T-helper 1 cell treated with Interleukin-12 subunit alpha and Interleukin-12 subunit beta and Interleukin-4 antibody, amounts not matched to agents 30 μg/mL and 1 μg/mL, for 36 hours (primary cell): Measurements from ENCODE around the gene CHD5.

Source experiments
- H3K27ac Mint-ChIP-seq: one replicate; pipeline ENCODE4 v1.8.0; 2021; ENCODE audit warnings: mild to moderate bottlenecking, mixed read lengths
- H3K27me3 Mint-ChIP-seq: one replicate; pipeline ENCODE4 v1.8.0; 2021; ENCODE audit warnings: low read depth, mixed read lengths
- H3K36me3 Mint-ChIP-seq: one replicate; pipeline ENCODE4 v1.8.0; 2021; ENCODE audit warnings: low read depth, mixed read lengths
- H3K4me1 Mint-ChIP-seq: one replicate; pipeline ENCODE4 v1.8.0; 2021; ENCODE audit warnings: low read depth, mixed read lengths
- H3K4me3 Mint-ChIP-seq: one replicate; pipeline ENCODE4 v1.8.0; 2021; ENCODE audit warnings: mild to moderate bottlenecking, moderate library complexity, mixed read lengths
- H3K9me3 Mint-ChIP-seq: one replicate; pipeline ENCODE4 v1.8.0; 2021; ENCODE audit warnings: mixed read lengths

The CHD5 gene

DNA sequence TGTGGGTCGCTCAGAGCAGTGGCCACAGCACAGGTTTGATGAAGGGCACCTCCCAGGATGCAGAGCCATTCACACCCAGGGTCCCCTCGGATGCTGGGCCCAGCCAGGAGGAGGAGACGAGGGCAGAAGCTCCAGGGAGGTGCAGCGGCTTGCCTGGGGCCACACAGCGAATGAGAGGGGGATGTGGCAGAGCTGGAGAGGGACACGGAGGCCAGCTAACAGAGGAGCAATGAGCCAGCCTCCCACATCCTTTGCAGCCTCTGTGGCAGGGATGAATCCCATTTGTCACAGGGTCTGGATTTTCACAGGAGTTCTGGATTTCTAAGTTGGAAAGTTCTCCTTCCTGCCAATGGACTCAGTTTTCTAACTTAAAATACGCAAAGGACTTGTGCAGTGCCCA, 35.9 kb downstream of the CHD5 start:
- Mint-ChIP-seq H3K27me3 (no peaks in the 10 kb centered on the region), H3K9me3 (no peaks in the 10 kb centered on the region), H3K4me1 (peaks cover 4% of the 10 kb centered on the region), H3K27ac (no peak overlapping the region), H3K36me3 (no peaks in the 10 kb centered on the region), H3K4me3 (no peak overlapping the region)

- no peak overlapping the region for H3K4me3 Mint-ChIP-seq
- no peaks in the 10 kb centered on the region for H3K36me3 Mint-ChIP-seq
- H3K9me3 Mint-ChIP-seq = no peaks in the 10 kb centered on the region
- H3K27me3 Mint-ChIP-seq = no peaks in the 10 kb centered on the region
- no peak overlapping the region for H3K27ac Mint-ChIP-seq
- peaks cover 3% of the 10 kb centered on the region for H3K4me1 Mint-ChIP-seq
These were observed 36.7 kb downstream of the CHD5 start for GRCh38 chr1:6143395-6143794.

- Mint-ChIP-seq H3K27ac (no peak overlapping the region), H3K4me1 (peaks cover 3% of the 10 kb centered on the region), H3K9me3 (no peaks in the 10 kb centered on the region), H3K36me3 (no peaks in the 10 kb centered on the region), H3K27me3 (no peaks in the 10 kb centered on the region), H3K4me3 (no peak overlapping the region)
These were observed 37.4 kb downstream of the CHD5 start for GRCh38 chr1:6142734-6143133.

DNA sequence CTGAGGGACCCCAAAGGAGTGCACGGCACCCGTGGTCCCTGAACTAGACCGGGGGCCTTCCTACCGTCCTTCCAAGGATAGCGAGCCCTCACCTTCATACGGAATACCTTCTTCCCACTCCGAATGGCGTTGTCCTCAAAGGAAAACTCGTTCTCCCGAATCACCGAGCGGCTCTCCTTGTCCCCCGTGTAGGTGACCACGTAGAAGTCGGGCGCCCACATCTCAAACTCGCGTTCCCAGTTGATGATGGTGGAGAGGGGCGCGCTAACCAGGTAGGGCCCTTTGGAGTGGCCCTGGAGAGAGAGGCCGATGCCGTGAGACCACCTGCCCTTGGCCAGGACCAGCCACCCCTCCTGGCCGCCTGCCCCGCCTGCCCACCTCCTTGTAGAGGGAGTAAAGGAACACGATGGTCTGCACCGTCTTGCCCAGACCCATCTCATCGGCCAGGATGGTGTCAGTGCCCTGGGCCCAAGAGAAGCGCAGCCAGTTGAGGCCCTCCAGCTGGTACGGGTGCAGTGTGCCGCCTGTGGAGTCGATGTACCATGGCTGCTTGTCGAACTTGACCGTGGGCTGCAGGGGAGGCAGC, 38.0 kb downstream of the CHD5 start:
- no peaks in the 10 kb centered on the region for H3K36me3 Mint-ChIP-seq
- peaks cover 3% of the 10 kb centered on the region for H3K4me1 Mint-ChIP-seq
- no peaks in the 10 kb centered on the region for H3K9me3 Mint-ChIP-seq
- H3K27ac Mint-ChIP-seq = no peak overlapping the region
- no peaks in the 10 kb centered on the region for H3K27me3 Mint-ChIP-seq
- no peak overlapping the region for H3K4me3 Mint-ChIP-seq

GRCh38 chr1:6141592-6141991, 38.5 kb downstream of the CHD5 start:
- H3K9me3 Mint-ChIP-seq = no peaks in the 10 kb centered on the region
- H3K4me1 Mint-ChIP-seq = peaks cover 3% of the 10 kb centered on the region
- H3K36me3 Mint-ChIP-seq = no peaks in the 10 kb centered on the region
- no peak overlapping the region for H3K4me3 Mint-ChIP-seq
- no peaks in the 10 kb centered on the region for H3K27me3 Mint-ChIP-seq
- H3K27ac Mint-ChIP-seq = no peak overlapping the region

DNA sequence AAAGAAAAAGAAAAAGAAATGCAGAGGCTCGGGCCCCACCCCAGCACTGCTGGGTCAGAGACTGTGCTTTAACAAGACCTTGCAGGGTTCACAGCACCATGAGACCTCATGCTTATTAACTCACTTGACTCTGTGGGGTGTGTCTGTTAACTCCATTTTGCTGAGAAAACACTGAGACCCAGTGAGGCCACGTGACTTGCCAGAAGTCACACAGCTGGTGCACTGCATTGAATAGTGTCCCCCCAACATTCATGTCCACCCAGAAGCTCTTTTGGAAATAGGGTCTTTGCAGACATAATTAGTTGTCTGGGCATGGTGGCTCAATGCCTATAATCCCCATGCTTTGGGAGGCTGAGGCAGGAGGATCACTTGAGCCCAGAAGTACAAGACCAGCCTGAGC, 39.7 kb downstream of the CHD5 start:
- H3K27ac Mint-ChIP-seq = no peak overlapping the region
- no peak overlapping the region for H3K4me3 Mint-ChIP-seq
- no peaks in the 10 kb centered on the region for H3K9me3 Mint-ChIP-seq
- H3K4me1 Mint-ChIP-seq = peaks cover 3% of the 10 kb centered on the region
- H3K27me3 Mint-ChIP-seq = no peaks in the 10 kb centered on the region
- no peaks in the 10 kb centered on the region for H3K36me3 Mint-ChIP-seq

GRCh38 chr1:6137758-6138157, 42.4 kb downstream of the CHD5 start:
- no peaks in the 10 kb centered on the region for H3K27me3 Mint-ChIP-seq
- H3K4me1 Mint-ChIP-seq = peaks cover 3% of the 10 kb centered on the region
- H3K36me3 Mint-ChIP-seq = no peaks in the 10 kb centered on the region
- no peaks in the 10 kb centered on the region for H3K9me3 Mint-ChIP-seq
- H3K4me3 Mint-ChIP-seq = no peak overlapping the region
- no peak overlapping the region for H3K27ac Mint-ChIP-seq

DNA sequence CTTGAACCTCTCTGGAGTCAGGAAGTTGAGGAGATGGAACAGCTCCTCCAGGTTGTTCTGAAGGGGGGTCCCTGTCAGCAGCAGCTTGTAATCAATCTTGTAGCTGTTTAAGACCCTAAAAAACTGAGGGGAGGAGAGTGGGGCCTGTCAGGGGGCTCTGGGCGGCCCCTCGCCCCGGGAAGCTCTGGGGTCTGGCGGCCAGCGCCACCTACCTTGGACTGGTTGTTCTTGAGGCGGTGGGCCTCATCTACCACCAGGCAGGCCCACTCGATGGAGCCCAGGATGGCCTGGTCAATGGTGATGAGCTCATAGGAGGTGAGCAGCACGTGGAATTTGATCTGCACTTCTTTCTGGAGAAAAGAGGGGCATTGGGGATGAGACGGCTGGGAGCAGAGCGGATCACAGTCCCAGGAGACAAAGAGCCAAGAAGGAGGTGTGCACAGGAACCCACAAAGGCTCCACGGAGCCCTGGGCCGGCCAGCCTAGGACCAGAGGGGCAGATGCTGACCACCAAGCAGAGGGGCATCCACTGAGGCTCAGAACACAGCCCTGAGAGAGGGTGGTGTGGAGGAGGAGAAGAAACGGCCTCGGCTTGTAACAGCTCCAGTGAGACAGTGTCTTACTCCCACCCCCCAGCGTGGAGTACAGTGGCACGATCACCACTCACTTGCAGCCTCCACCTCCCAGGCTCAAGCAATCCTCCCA, 43.5 kb downstream of the CHD5 start:
- H3K27ac Mint-ChIP-seq = no peak overlapping the region
- no peak overlapping the region for H3K4me3 Mint-ChIP-seq
- H3K27me3 Mint-ChIP-seq = peaks cover 3% of the 10 kb centered on the region
- H3K36me3 Mint-ChIP-seq = no peaks in the 10 kb centered on the region
- H3K9me3 Mint-ChIP-seq = peaks cover 6% of the 10 kb centered on the region
- peaks cover 1% of the 10 kb centered on the region for H3K4me1 Mint-ChIP-seq

DNA sequence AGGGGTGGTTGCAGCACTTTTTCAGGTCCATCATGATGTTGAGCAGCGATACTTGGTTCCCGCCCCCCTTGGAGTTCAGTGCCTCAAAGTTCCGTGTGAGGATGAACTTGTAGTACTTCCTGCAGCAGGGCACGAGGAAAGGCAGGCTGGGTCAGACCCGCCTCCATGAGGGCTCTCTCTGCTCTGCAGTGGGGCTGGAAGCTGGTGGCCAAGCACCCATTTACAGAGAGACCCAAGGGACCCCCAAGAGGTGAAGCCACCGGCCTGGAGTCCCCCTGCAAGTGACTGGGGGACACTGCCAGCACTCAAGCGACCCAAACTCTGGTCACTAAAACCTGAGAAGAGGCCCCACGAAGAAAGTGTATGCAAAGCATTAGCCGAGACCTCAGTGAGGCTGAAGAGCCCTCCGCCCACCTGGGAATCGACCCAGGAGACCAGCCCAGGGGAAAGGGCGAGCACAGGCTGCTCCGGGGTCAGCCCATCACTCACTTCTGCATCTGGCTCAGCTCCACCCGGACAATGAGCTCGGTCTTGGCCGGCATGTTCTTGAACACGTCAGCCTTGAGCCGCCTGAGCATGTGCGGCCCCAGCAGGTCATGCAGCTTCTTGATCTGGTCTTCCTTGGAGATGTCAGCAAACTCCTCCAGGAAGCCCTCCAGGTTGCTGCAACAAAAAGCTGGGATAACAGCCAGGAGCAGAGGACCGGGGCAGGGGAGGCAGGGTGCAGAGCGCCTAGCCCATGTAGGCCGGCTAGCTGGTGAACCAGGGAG, 45.2 kb downstream of the CHD5 start:
- Mint-ChIP-seq H3K4me1 (peaks cover 1% of the 10 kb centered on the region), H3K27ac (no peak overlapping the region), H3K4me3 (no peak overlapping the region), H3K27me3 (peaks cover 3% of the 10 kb centered on the region), H3K36me3 (no peaks in the 10 kb centered on the region), H3K9me3 (peaks cover 6% of the 10 kb centered on the region)

DNA sequence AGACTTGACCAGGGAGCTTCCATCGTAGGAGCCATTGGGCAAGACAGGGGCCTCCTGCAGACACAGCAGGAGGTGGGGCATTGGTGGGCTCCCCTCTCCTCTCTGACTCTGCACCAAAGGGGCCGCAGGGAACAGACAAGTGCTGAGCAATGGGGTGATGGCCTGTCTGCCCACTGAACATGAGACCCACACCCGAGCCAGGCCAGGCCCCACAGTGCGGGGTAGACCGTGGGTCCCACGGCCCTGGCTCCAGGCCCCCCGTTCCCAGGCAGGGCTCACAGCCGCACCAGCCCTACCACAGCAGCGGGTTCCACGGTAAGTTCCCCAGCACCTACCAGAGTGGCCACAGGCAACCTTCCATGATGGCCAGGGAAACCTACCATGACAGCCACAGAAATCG, 45.9 kb downstream of the CHD5 start:
- H3K4me1 Mint-ChIP-seq = peaks cover 1% of the 10 kb centered on the region
- H3K9me3 Mint-ChIP-seq = peaks cover 6% of the 10 kb centered on the region
- no peak overlapping the region for H3K27ac Mint-ChIP-seq
- H3K4me3 Mint-ChIP-seq = no peak overlapping the region
- no peaks in the 10 kb centered on the region for H3K36me3 Mint-ChIP-seq
- peaks cover 3% of the 10 kb centered on the region for H3K27me3 Mint-ChIP-seq

GRCh38 chr1:6133146-6133895, 46.8 kb downstream of the CHD5 start:
- Mint-ChIP-seq H3K27ac (no peak overlapping the region), H3K4me3 (no peak overlapping the region), H3K4me1 (peaks cover under 1% of the 10 kb centered on the region), H3K27me3 (peaks cover 3% of the 10 kb centered on the region), H3K9me3 (peaks cover 6% of the 10 kb centered on the region), H3K36me3 (no peaks in the 10 kb centered on the region)

DNA sequence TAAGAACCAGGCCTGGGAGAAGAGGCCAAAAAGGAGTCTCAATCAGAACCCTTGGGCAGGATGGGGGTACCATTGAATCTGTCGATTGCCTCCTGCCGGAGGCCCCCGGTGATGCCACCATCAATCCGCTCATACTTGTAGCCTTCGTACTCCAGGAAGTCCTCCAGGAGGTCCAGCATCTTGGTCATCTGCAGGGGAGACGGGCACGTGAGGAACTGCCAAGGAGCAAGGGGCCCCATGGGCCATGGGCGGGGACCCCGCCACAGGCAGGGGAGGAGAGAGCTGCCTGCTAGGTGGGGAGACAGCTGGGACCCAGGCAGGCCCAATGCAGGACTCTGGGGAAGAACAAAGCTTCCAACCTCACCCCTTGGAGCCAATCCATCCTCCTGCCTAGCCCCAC, 48.6 kb downstream of the CHD5 start:
- Mint-ChIP-seq H3K36me3 (no peaks in the 10 kb centered on the region), H3K4me3 (no peak overlapping the region), H3K27ac (no peak overlapping the region), H3K4me1 (peaks cover 3% of the 10 kb centered on the region), H3K27me3 (peaks cover 3% of the 10 kb centered on the region), H3K9me3 (peaks cover 6% of the 10 kb centered on the region)

GRCh38 chr1:6130596-6130995, 49.5 kb downstream of the CHD5 start:
- Mint-ChIP-seq H3K36me3 (no peaks in the 10 kb centered on the region), H3K9me3 (peaks cover 6% of the 10 kb centered on the region), H3K4me1 (peaks cover 3% of the 10 kb centered on the region), H3K4me3 (no peak overlapping the region), H3K27ac (no peak overlapping the region), H3K27me3 (peaks cover 3% of the 10 kb centered on the region)

DNA sequence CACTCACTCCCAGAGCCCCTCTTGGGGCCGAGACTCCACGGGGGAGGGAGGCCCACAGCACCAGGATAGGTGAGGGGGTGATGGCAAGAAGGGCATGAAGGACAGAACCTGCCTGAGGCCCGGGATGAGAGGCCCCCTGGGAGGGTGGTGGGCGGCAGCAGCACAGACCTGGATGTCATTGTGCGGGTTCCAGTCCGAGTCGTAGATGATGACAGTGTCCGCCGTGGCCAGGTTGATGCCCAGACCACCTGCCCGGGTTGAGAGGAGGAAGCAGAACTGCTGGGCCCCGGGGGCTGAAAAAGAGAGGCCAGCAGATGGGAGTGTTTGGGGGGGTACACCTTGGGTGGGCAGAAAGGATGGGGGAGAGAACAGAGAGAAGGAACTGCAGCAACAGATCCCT, 50.1 kb downstream of the CHD5 start:
- no peak overlapping the region for H3K27ac Mint-ChIP-seq
- H3K4me3 Mint-ChIP-seq = no peak overlapping the region
- H3K36me3 Mint-ChIP-seq = no peaks in the 10 kb centered on the region
- peaks cover 3% of the 10 kb centered on the region for H3K4me1 Mint-ChIP-seq
- peaks cover 6% of the 10 kb centered on the region for H3K9me3 Mint-ChIP-seq
- peaks cover 3% of the 10 kb centered on the region for H3K27me3 Mint-ChIP-seq
